Uterus (tissue), 4 donors: ENCODE data around the gene CILP2. TPM values are rescaled to one million over a fixed set of nuclear protein-coding genes. Genes with fewer than 3 reads are reported as not detected.

Experiments
- DNase-seq, 2 donors: peaks; one replicate each; pipeline ENCODE4 v3.0.0-alpha.2; 2019 to 2020
- H3K27ac ChIP-seq, 2 donors: fragments of 200-600 bp; sonication (generic); 1 replicate in 1 of 2; 2 replicates in 1 of 2; pipeline ENCODE4 v1.5.1; 2016 to 2018
- H3K27me3 ChIP-seq, 2 donors: fragments of 200-600 bp; sonication (generic); one replicate each; pipeline ENCODE4 v1.5.1; 2018 to 2019; ENCODE audit warnings: control low read depth in 1 of 2
- H3K36me3 ChIP-seq, 2 donors: fragments of 200-600 bp; sonication (generic); one replicate each; pipeline ENCODE4 v1.5.1; 2019; ENCODE audit warnings: control low read depth in 1 of 2
- H3K4me1 ChIP-seq, 2 donors: fragments of 200-600 bp; sonication (generic); one replicate each; pipeline ENCODE4 v1.5.1; 2018 to 2019; ENCODE audit warnings: control low read depth in 1 of 2
- H3K4me3 ChIP-seq, 2 donors: fragments of 200-600 bp; sonication (generic); 1 replicate in 1 of 2; 2 replicates in 1 of 2; pipeline ENCODE4 v1.5.1; 2018 to 2019; ENCODE audit warnings: mild to moderate bottlenecking in 1 of 2
- H3K9me3 ChIP-seq, 2 donors: fragments of 200-600 bp; sonication (generic); one replicate each; pipeline ENCODE4 v1.5.1; 2019; ENCODE audit warnings: control low read depth in 1 of 2
- CTCF ChIP-seq, 4 experiments: fragments of 200-600 bp in 2 of 4; fragments of 450-650 bp in 2 of 4; sonication (generic) in 2 of 4; IDR thresholded peaks; one replicate each; pipeline ENCODE4 v1.5.1; 2016 to 2019; ENCODE audit warnings: antibody characterized with exemption in 4 of 4, mild to moderate bottlenecking in 2 of 4, moderate library complexity in 1 of 4
- POLR2A ChIP-seq, 2 donors: fragments of 450-650 bp; IDR thresholded peaks; one replicate each; pipeline ENCODE4 v1.6.1; 2016; ENCODE audit warnings: antibody characterized with exemption in 2 of 2, mild to moderate bottlenecking in 1 of 2, moderate library complexity in 1 of 2
- intact Hi-C: fragments of 100-400 bp; cut with DNase I; formaldehyde crosslinking; loops from one replicate; pipeline ENCODE4 v1.15.1; 2023; ENCODE audit warnings: low total_unique reads
- total RNA-seq, 4 donors: library from RNA; depleted of rRNA in 3 of 4; stranded (reverse); fragments of >200 nt in 3 of 4; gene quantifications; one replicate each; pipeline versions ENCODE4 v1.1.0 to v1.2.4, GENCODE V29; 2014 to 2023
- donor health status: DM: yes; HTN: yes; CAD: no.

CILP2 gene
- total RNA-seq, 4 donors from 2014 or later, result 0.15 to 1.2 TPM; not detected in 2

- H3K9me3 ChIP-seq, result no peaks in the 10 kb centered on the region
- no peaks in the 10 kb centered on the region for H3K4me1 ChIP-seq
- no peaks in the 10 kb centered on the region for H3K27me3 ChIP-seq
- no peak overlapping the region for H3K4me3 ChIP-seq
- TF ChIP-seq POLR2A (IDR thresholded peaks at IDR 0.05) (no peak), CTCF (IDR thresholded peaks at IDR 0.05) (no peak)
- intact Hi-C loops, result no loop called here
- H3K27ac ChIP-seq, result no peak overlapping the region
- DNase-seq, result no peak
- H3K36me3 ChIP-seq, result no peaks in the 10 kb centered on the region
These were observed 14.9 kb upstream of the CILP2 start for GRCh38 chr19:19523177-19523576.

GRCh38 chr19:19524053-19524452 lies 14.0 kb upstream of the CILP2 start:
- intact Hi-C loops, result no loop called here
- Histone ChIP-seq H3K9me3 (no peaks in the 10 kb centered on the region), H3K27ac (no peak overlapping the region), H3K36me3 (no peaks in the 10 kb centered on the region), H3K4me1 (no peaks in the 10 kb centered on the region), H3K27me3 (no peaks in the 10 kb centered on the region), H3K4me3 (no peak overlapping the region)
- no peak for DNase-seq
- no peak for TF ChIP-seq POLR2A (IDR thresholded peaks at IDR 0.05)
- TF ChIP-seq CTCF (IDR thresholded peaks at IDR 0.05), result no peak

GRCh38 chr19:19525611-19526380 lies 12.3 kb upstream of the CILP2 start:
- H3K27ac ChIP-seq, result no peak overlapping the region
- H3K27me3 ChIP-seq, result no peaks in the 10 kb centered on the region
- no peaks in the 10 kb centered on the region for H3K36me3 ChIP-seq
- TF ChIP-seq POLR2A (IDR thresholded peaks at IDR 0.05) (no peak), CTCF (IDR thresholded peaks at IDR 0.05) (no peak)
- DNase-seq, result no peak
- no peaks in the 10 kb centered on the region for H3K9me3 ChIP-seq
- no peaks in the 10 kb centered on the region for H3K4me1 ChIP-seq
- intact Hi-C loops, result no loop called here
- H3K4me3 ChIP-seq, result no peak overlapping the region

GRCh38 chr19:19526581-19527370 lies 11.3 kb upstream of the CILP2 start:
- no peak overlapping the region for H3K27ac ChIP-seq
- DNase-seq, result no peak

More at GRCh38 chr19:19526581-19527370, 11.3 kb upstream of the CILP2 start:
- Histone ChIP-seq H3K4me1 (no peaks in the 10 kb centered on the region), H3K4me3 (no peak overlapping the region), H3K36me3 (no peaks in the 10 kb centered on the region), H3K27me3 (no peaks in the 10 kb centered on the region), H3K9me3 (no peaks in the 10 kb centered on the region)
- intact Hi-C loops, result no loop called here
- TF ChIP-seq POLR2A (IDR thresholded peaks at IDR 0.05) (no peak), CTCF (IDR thresholded peaks at IDR 0.05) (no peak)
